ENCODE results near the gene RAB25. TPM values are rescaled to one million over a fixed set of nuclear protein-coding genes. Genes with fewer than 3 reads are reported as not detected.

RAB25 gene
- total and polyA plus RNA-seq, 2 of the 13 experiments (the other 11 are each of a cell fraction or from before 2014, with no cell fraction given), result 0.20 to 0.22 TPM

- TF ChIP-seq ZBTB49 (CRISPR knock-in tag; IDR thresholded peaks at IDR 0.05; ENCODE audit: borderline replicate concordance), result no peak
- 0 out of 2 replicates have a peak, but pooled peaks have one; percentile 19 for TF ChIP-seq NFATC3 (CRISPR knock-in tag; IDR thresholded peaks at IDR 0.05)
- TF ChIP-seq HIVEP1 (CRISPR knock-in tag; IDR thresholded peaks at IDR 0.05), result no peak
- TF ChIP-seq ZNF629 (CRISPR knock-in tag; conservative IDR thresholded peaks at IDR 0.05), result no peak
- TF ChIP-seq RFX3 (CRISPR knock-in tag; IDR thresholded peaks at IDR 0.05), result no peak
- no peak for TF ChIP-seq MLX (CRISPR knock-in tag; IDR thresholded peaks at IDR 0.05)
- no peak for TF ChIP-seq ZC3H4 (CRISPR knock-in tag; IDR thresholded peaks at IDR 0.05; ENCODE audit: borderline replicate concordance)
- TF ChIP-seq ZNF543 (CRISPR knock-in tag; IDR thresholded peaks at IDR 0.05), result no peak
- TF ChIP-seq CCAR2 (optimal IDR thresholded peaks at IDR 0.05; ENCODE audit: low read depth, low read length), result no peak
- TF ChIP-seq HNRNPL (IDR thresholded peaks at IDR 0.05; ENCODE audit: low read depth, low read length), result no peak
- TF ChIP-seq ZNF441 (CRISPR knock-in tag; IDR thresholded peaks at IDR 0.05; ENCODE audit: borderline replicate concordance), result peak; percentile 40; the same call in 1 of the 2 replicates
- no peak for TF ChIP-seq SNAPC5 (CRISPR knock-in tag; IDR thresholded peaks at IDR 0.05; ENCODE audit: borderline replicate concordance)
- 0 out of 2 replicates have a peak, but pooled peaks have one; percentile 67 for TF ChIP-seq KAT7 (CRISPR knock-in tag; IDR thresholded peaks at IDR 0.05; ENCODE audit: borderline replicate concordance)
- no peak for TF ChIP-seq ZNF503 (CRISPR knock-in tag; IDR thresholded peaks at IDR 0.05)
- peak; percentile 32; the same call in 1 of the 2 replicates for TF ChIP-seq ZNF703 (CRISPR knock-in tag; IDR thresholded peaks at IDR 0.05; ENCODE audit: borderline replicate concordance)
- TF ChIP-seq ZNF687 (CRISPR knock-in tag; IDR thresholded peaks at IDR 0.05), result peak; percentile 52
- TF ChIP-seq ZNF776 (CRISPR knock-in tag; IDR thresholded peaks at IDR 0.05), result peak; percentile 5; the same call in 1 of the 2 replicates
- no peak for TF ChIP-seq ZNF350 (CRISPR knock-in tag; IDR thresholded peaks at IDR 0.05; ENCODE audit: borderline replicate concordance, low read depth)
- no peak for TF ChIP-seq KDM3A (CRISPR knock-in tag; IDR thresholded peaks at IDR 0.05; ENCODE audit: low read depth)
- TF ChIP-seq ELF4 (CRISPR knock-in tag; IDR thresholded peaks at IDR 0.05; ENCODE audit: borderline replicate concordance), result no peak
Observed at GRCh38 chr1:156114919-156115513, 54.1 kb downstream of the RAB25 start (continued).
